Hematopoietic multipotent progenitor cell treated with erythropoietin and hydrocortisone succinate and interleukin-3 and kit ligand, for 6 days (in vitro differentiated cells): ENCODE measurements around the gene HSF4.

ENCODE experiments used
- DNase-seq: peaks from one replicate; pipeline ENCODE4 v3.0.0-alpha.2; 2015

The HSF4 gene

DNA sequence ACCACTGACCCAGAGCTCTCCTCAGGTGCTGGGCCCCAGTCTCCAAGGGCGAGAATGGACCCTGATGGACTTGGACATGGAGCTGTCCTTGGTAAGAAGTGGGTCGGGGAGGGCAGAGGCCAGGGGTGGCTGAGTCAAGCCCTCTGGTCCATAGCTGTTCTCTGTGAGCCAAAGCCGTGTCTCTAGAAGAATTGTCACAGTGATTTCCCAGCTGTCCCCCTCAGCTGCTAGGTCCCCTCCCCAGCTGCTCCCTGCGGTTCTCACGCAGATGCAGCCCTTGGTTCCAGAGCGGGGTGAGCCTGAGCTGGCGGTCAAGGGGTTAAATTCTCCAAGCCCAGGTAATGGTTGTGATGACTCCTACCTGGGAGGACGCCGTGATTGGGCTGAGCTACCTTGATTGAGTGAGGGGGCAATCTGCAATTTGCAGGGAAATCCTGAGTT, 4.5 kb downstream of the HSF4 start:
- no peak for DNase-seq

DNA sequence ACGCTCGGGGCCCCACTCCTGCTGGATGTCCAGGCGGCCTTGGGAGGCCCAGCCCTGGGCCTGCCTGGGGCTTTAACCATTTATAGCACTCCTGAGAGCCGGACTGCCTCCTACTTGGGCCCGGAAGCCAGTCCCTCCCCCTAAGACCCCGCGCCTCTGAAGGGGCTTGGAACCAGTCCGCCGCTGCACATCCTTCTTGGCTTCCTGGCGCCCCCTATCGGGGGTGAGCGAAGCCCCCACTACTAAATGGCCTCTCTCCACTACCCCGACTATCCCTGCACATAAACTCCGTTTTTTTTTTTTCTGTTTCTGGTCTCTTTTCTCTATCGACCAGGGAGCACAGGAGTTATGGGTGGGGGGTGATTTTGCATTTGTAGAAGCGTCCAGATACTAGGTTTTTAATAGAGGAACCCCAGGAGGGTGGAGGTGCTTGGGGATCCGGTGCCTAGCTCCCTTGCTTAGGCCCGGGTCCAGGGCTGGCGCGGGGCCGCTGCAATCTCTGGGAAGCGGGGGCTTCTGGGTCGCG, 5.2 kb downstream of the HSF4 start:
- DNase-seq = peak; percentile 60

DNA sequence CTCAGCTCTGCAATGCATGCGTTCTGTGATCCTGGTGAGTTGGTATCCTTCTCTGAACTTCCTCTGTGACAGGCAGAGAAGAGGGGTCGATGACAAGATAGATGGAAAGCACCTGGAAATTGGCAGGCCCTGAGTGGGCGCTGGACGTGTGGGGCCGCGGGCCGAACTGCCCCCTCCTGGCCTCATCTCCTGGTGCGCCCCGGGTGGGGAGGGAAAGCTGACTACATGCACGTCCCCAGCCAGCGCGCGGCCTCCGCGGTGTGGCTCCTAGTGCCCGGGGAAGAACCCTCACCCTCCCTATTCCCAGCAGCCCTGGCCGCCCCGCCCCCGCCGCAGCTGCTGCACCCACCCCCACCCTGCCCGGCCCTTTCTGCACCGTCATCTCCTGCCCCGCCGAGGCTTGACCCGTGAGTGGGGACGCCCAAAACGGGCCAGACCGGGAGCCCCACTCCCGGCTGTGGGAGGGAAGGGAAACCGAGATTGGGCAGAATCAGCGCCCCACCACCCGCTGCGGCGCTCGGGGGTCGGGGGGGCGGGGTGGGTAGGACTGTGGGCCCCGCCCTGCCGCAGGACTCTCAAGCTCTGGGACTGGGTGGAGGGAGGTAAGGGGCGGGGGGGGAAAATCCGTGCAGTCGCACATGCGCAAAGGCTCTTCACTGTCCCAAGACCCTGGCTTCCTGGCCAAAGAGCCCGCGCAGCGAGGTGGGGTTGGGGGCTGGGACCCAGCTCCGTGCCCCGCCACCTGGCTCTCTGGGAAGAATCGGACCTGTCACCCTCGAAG, 5.8 kb downstream of the HSF4 start, which contains the start of gene NOL3:
Gene NOL3, plus strand, starts transcription at position 371 of the 781 bp plus-strand sequence.
- DNase-seq = peak; percentile 66

DNA sequence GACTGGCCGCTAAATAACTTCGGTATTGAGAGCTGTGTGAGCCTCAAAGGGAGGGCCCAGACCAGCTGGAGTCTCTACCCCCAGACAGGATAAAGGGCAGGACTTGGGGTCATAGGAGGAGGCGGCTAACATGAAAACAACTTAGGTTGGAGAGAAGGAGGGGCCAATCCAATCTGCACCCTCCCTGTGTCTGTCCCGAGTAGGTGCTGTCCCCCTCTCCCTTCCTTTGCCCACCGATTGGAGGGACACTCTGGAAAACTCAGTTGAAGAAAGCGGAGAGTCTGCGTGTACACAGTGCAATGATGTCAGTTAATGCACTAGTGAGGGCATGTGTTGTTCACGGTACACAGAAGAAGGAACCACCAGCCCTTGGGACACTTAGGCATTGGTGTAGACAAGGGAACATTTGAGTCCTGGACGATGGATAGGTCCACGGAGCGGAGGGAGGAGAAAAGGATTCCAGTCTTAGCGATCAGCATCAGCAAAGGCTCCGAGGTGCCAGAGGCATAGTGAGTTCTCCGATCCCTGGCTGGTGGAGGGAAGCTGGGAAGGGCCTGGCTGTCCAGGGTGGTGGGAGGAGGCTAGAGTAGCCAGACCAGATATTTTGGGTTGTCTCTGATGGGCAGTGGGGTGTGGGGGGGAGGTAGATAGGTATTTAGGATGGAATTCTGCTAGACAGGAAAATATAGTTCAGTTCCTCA, 6.6 kb downstream of the HSF4 start:
- DNase-seq = peak; percentile 37

DNA sequence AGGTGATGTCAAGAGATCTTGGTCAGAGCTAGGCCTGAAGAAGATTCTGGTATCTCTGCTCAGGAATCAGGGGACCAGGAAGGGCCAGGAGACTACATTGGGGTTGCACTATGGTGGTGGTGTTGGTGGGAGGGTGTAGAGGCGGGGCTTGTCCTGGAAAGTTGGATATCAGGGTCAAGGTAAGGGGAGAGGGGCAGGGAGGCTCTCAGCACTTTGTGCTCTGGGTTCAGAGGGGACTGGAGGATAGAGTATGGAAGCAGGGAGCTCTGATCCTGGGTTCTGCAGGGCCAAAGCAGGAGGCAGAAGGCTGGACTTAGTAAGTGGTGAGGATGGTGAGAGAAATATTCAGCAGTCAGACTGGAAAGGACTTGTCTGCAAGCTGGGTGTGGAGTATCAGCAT, 8.8 kb downstream of the HSF4 start:
- DNase-seq = no peak

DNA sequence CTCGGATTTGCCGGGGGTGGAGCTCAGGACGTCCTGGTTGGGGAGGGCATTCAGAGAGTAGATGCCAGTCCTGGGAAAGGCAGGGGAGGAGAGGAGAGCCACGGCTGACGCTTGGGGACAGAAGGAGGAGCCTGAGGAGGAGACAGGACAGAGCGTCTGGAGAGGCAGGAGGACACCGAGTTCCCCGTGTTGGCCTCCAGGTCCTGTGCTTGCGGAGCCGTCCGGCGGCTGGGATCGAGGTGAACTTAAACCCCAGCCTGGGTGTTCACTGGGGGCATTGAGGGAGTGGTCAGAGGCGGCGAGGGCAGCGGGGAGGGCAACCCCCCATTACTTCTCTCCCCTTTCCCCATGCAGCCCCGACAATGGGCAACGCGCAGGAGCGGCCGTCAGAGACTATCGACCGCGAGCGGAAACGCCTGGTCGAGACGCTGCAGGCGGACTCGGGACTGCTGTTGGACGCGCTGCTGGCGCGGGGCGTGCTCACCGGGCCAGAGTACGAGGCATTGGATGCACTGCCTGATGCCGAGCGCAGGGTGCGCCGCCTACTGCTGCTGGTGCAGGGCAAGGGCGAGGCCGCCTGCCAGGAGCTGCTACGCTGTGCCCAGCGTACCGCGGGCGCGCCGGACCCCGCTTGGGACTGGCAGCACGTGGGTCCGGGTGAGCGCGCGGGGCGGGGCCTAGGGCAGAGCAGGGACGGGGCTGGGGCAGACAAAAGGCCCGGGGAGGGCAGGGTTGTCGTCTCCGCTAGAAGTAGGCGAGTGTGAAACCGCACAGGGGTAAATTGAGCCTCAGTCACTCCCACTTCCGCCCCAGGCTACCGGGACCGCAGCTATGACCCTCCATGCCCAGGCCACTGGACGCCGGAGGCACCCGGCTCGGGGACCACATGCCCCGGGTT, 9.5 kb downstream of the HSF4 start:
- DNase-seq = peak; percentile 92

DNA sequence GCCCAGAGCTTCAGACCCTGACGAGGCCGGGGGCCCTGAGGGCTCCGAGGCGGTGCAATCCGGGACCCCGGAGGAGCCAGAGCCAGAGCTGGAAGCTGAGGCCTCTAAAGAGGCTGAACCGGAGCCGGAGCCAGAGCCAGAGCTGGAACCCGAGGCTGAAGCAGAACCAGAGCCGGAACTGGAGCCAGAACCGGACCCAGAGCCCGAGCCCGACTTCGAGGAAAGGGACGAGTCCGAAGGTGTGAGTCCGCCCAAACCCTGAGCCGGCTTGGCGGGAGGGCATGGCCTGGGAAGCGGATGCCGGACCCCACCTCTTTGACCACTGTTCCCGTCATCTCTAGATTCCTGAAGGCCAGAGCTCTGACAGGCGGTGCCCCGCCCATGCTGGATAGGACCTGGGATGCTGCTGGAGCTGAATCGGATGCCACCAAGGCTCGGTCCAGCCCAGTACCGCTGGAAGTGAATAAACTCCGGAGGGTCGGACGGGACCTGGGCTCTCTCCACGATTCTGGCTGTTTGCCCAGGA, 10.2 kb downstream of the HSF4 start:
- no peak for DNase-seq

DNA sequence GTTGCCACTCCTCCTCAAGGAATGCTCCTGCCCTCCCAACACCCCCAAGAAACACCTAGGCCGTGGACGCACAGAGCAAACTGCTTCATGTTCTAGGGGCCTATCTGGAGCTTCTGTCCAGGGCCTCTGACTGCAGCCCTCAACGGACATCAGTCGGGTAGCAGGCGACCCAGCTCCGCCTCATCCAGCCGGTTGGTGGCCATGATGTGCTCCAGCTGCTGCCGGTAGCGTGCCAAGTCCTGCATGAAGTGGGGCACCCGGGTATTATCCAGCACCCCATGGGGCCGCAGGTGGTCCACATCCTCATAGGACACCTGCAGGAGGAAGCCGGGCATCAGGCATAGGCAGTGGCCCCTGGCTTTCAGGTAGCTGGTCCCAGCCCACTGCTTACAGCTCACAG, 12.1 kb downstream of the HSF4 start:
- no peak for DNase-seq

DNA sequence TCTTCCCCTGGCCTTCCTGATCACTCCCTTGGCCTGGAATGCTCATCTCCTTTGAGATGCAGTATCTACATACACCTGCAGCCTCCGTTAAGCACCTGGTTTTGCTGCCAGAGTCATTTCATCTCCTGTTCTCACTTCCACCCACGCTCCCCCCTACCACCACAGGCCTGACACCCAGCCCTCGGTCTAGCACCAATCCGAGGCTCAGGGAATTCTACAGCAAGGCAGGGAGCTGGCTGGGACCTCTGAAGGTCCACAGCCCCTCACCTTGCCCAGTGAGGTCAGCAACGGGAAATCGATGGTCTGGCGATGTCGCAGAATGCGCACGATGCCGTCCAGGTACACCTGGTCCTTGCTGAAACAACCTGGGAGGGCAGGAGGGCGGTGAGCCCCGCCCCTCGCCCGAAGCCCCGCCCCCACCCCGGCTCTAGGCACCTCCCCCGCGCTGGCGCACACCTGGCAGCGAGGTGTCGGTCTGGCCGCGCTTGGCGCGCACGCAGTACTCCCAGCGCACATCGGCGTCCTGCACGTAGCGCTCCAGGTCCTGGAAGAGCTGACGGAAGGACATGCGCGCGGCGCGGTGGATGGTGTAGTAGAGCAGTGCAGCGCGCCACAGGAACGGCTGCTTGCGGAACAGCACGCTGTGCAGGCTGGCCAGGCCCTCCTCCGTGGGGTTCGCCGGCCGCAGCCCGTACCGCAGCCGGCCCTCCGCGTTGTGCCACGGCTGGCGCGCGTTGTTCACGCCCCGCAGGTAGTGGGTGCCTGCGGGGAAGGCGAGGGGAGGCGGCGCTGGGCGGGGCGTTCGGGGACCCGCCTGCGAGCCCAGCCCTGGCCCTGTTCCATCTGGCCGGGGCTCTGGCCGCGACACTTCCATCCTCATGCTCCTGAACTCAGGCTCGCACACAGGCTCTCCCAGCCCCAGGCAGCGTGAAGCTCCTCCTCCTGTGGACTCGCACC, 13.5 kb downstream of the HSF4 start:
- peak; percentile 73 for DNase-seq

DNA sequence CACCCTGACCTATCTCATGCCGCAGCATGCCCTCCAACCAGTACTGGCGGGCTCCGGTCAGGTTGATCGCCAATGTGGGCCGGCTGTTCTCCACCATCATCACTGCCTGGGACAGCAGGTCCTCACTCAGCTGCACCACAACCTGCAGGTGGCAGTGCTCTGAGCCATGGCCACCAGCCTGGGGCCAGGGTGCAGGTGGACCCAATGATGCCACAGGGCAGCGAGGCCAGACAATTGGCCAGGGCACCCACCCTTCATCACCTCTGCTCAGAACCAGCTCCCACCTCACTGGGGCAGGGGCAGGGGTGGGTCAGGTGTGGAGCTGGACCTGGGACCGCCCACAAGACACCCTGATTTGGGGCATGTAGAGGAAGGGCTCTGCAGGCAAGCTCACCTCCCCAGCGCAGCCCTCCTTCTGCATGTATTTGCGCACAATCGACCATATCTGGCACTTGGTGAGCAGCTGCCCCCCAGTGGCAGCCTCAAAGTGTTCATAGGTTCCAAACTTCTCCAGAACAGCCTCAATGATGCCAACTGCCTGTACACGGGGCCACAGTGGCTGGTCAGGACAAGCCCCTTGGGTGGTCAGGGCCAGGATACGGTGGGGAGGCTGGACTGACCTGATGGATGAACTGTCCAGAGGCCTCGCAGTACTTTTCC, 15.0 kb downstream of the HSF4 start:
- DNase-seq = peak; percentile 73

DNA sequence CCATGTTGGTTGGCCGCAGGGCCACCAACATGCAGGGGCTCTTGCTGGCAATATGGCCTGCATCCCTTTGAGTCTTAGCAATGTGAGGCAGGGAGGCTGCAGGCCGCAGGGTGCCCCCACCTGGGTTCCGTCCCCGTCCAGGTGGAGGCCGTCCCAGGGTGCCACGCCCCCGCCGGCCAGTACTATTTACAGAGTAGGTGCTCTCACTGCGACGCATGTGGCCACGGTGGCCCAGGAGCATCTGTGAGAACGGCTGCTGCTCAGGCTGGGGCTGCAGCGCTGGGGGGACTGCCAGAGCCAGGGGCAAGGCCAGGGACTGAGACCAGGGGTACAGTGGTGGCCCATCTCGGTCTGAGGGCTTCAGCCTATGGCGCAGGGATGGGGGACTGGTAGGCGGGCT, 15.6 kb downstream of the HSF4 start:
- DNase-seq = no peak

DNA sequence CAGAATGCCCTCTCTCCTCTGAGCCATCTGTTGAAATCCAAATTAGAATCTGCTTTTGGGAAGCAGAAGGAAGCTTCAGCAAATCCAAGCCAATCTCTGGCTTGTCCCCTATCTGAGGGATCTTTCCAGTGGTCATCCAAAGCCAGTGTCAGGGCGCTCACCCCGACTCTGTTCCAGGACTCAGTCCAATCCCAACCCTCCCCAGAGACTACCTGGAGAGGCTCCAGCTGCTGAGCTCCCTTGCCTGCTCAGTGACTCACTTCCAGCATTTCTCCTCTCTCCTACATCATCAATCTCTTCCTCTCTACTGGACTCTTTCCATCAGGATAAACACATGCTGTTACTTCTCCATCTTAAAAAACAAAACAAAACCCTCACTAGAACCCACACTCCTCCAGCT, 16.8 kb downstream of the HSF4 start:
- DNase-seq = no peak

DNA sequence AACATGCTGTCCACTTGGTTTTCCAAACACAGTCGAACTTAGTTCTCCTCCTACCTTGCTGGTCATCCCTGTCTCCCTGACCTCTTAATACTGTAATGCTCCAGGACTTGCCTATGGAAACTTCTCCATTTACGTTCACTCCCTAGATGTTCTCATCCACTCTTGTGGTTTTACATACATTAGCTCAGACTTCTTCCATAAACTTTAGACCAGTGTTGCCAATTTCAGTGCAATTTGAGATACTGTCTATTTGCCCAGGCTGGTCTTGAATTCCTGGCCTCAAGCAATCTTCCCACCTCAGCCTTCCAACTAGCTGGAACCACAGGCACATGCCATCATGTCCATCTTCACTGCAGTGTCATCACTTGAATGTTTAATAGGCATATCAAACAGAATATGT, 17.7 kb downstream of the HSF4 start:
- DNase-seq = no peak

DNA sequence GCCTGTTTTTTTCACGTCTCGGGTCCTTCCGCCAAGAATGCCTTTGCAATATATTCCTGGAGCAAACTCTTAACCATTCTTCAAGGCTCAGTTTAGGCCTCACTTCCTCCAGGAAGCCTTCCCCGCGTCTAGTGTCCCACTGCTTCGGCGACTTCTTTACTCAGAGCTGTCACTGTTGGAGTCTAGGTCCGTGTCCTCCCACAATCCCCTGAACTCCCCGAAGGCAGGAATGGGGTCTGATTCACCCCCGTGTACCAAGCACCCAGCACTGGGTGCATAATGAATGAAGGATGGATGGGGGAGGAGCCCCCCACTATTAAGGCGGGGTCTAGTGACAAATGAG, 18.7 kb downstream of the HSF4 start:
- no peak for DNase-seq

DNA sequence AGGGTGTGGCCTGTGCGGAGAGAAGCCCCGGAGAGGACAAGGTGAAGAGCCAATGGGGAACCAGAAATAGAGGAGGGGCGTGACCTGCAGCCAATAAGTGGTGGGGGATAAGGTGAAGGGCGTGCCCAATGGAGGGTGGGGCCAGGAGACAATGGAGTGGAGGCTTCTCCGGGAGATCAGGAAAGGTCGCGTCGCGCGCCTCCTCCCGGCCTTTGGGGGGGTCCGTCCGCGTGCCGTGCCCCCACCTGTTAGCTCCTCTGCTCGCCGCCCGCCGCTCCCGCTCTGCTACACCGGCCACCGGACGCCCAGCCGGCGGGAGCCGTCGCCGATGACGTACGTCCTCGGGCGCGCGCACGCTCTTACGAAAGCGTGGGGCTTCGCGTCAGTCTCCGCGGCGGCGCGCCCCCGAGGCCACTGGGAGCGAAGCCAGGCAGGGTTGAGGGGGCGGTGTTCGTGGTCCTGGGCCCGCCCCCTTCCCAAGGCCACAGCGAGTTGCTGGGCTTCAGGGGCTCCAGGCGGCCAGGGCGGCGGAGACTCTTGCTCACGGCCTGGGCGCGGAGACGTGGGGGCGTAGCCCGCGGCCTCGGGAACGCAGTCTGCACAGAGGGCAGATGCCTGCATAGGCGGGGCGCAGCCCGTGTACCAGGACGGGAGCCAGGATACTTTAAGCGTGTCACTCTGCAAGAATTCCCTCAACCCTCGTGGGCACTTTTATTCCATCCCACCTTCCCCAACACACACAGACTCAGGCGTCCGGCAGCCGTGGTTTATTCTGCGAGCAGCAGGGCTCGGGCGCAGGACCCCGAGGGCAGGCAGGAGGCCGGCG, 19.3 kb downstream of the HSF4 start, which contains the start of gene MATCAP1:
Gene MATCAP1, minus strand, starts transcription at position 337 of the 826 bp plus-strand sequence. CDS start 3,353 bp downstream, outside the sequence.
- DNase-seq = peak; percentile 99

DNA sequence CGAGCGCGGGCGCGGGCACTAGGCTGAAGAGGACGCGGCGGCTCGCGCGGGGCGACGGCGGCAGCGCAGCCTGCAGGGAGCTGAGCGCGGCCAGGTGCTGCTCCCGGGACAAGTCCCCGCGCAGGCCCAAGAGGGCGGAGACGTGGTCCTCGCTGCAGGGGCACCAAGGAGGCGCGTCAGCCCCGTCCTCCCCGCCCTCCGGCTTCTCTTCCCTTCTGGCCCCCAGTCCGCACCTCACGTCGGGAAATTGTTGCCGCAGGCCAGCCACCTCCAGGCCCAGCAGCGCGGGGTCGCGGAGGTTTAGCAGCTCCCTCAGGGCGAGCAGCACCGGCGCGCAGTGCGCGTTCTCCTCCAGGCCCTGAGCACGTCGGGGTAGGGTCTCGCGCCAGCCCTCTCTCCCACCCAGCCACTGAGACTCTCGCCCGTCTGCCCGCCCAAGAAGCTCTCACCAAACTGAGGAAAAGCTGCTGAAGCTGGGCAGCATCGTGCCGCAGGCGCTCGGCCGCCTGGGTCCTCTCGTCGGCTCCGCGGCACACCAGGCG, 20.0 kb downstream of the HSF4 start:
- no peak for DNase-seq

DNA sequence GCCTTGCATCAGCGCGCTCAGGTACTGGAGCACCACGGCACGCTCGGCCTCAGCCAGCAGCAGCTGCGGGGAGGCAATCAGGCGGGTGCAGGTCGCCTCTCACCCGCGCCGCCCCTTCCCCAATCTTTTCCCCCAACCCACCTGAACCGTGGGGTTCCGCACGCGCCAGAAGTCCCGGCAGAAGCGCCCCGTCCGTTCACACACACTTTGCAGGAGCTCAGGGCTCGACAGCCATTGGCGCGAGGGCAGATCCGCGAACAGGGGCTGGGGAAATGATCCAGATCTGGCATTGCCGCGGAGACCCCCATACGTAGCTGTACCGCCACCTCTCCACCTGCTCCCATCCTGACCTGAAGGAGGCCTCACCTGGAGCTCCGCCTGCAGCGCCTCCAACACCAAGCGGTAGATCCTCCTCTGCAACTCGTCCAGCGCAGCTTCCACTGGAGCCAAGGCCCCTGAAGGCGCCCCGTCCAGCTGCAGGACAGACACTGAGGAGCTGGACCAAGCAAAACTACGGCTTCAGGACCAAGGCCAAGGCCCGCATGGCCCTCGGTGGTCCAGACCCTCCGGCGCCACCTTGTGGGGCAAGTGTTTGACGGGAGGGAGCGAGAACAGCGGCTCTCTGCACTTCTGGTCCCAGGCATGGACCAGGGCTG, 20.6 kb downstream of the HSF4 start:
- DNase-seq = peak; percentile 97

DNA sequence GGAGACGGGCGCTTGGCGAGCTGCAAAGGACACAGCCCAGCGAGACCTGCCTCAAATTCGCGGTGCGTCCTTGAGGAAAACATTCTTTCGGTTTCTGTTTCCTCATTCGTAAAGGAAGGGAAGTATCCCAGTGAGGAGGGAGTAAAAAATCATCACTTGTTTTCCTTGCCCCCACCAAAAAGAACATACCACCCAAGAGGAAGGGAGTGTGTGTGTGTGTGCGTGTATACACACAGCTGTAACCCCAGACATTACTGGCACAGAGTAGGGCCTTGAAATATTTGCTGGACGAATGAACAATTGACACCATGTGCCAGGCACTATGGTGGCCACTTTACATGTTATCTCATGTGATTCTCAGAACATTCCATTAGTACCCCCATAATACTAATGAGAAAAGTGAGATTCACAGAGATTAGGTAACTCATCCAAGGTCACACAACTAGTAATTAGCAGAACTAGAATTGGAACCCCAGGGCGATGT, 21.1 kb downstream of the HSF4 start:
- DNase-seq = no peak

DNA sequence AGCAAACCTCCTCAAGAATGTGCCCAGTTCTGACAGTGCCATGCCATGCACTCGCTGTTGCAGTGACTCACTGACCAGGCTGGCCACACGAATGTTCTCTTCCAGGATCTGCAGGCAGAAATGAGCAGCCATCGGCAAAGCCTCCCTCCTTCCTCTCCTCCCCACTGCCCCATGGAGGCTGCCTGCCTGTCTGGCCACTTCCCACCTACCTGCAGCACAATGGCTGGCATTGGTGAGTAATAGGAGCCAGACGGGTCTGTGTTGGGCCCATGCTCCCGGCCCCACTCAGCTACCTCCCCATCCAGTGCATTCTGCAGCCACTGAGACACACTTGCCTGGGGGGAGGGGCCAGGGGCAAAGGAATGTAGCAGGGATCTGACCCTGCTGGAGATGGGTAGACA, 22.0 kb downstream of the HSF4 start:
- DNase-seq = no peak
